GM23338 (cell line): ENCODE data around the gene PARD3. TPM values are rescaled to one million over a fixed set of nuclear protein-coding genes. Genes with fewer than 3 reads are reported as not detected.
A peak's percentile ranks its signal among the peaks of the same experiment; 100 is the strongest.

Experiments used
- ATAC-seq: fragments of 200-7000 bp; cut with Tn5 transposase; 3 replicates; pipeline ENCODE4 v1.9.1; 2020
- DNase-seq: peaks from one replicate; pipeline ENCODE4 v3.0.0-alpha.2; 2015; ENCODE audit warnings: low spot score
- H2AFZ ChIP-seq: fragments of 200-600 bp; sonication (generic); 2 replicates; pipeline ENCODE4 v1.8.0; 2016; ENCODE audit warnings: antibody characterized with exemption, mild to moderate bottlenecking, moderate library complexity
- H3F3A ChIP-seq: fragments of 200-600 bp; sonication (generic); replicated peaks from 2 replicates; pipeline ENCODE4 v1.8.0; 2017; ENCODE audit warnings: antibody characterized with exemption, mixed run types, low read depth
- H3K27ac ChIP-seq: fragments of 200-600 bp; sonication (generic); 2 replicates; pipeline ENCODE4 v1.6.1; 2016; ENCODE audit warnings: low read depth
- H3K27me3 ChIP-seq: fragments of 200-600 bp; sonication (generic); 2 replicates; pipeline ENCODE4 v1.8.0; 2016; ENCODE audit warnings: mild to moderate bottlenecking, mixed run types, moderate library complexity; ENCODE audit not compliant: insufficient read depth
- H3K36me3 ChIP-seq: fragments of 200-600 bp; sonication (generic); 2 replicates; pipeline ENCODE4 v1.8.0; 2016; ENCODE audit warnings: mild to moderate bottlenecking; ENCODE audit not compliant: insufficient read depth
- H3K4me1 ChIP-seq: fragments of 200-600 bp; sonication (generic); 2 replicates; pipeline ENCODE4 v1.8.0; 2016; ENCODE audit warnings: mild to moderate bottlenecking, moderate library complexity; ENCODE audit not compliant: insufficient read depth
- H3K4me2 ChIP-seq: fragments of 200-600 bp; sonication (generic); 2 replicates; pipeline ENCODE4 v1.7.1; 2017; ENCODE audit warnings: mixed run types
- H3K4me3 ChIP-seq: fragments of 200-600 bp; sonication (generic); 2 replicates; pipeline ENCODE4 v1.6.1; 2016; ENCODE audit warnings: mixed run types
- H3K79me2 ChIP-seq: fragments of 200-600 bp; sonication (generic); replicated peaks from 2 replicates; pipeline ENCODE4 v1.8.0; 2017; ENCODE audit warnings: mild to moderate bottlenecking; ENCODE audit not compliant: insufficient read depth
- H3K9me2 ChIP-seq: fragments of 200-600 bp; sonication (generic); 2 replicates; pipeline ENCODE4 v1.8.0; 2017; ENCODE audit not compliant: insufficient read depth
- H4K20me1 ChIP-seq: fragments of 200-600 bp; sonication (generic); replicated peaks from 2 replicates; pipeline ENCODE4 v1.8.0; 2017; ENCODE audit warnings: mild to moderate bottlenecking; ENCODE audit not compliant: insufficient read depth
- H3K27ac Mint-ChIP-seq: 2 replicates; pipeline ENCODE4 v1.8.0; 2020; ENCODE audit warnings: inconsistent platforms, mild to moderate bottlenecking, moderate library complexity, mixed read lengths
- H3K27me3 Mint-ChIP-seq: 3 replicates; pipeline ENCODE4 v1.8.0; 2022; ENCODE audit warnings: low read depth, mild to moderate bottlenecking, moderate library complexity, mixed read lengths, inconsistent platforms; ENCODE audit not compliant: insufficient read depth, poor library complexity
- H3K36me3 Mint-ChIP-seq: 3 replicates; pipeline ENCODE4 v1.8.0; 2021; ENCODE audit warnings: low read depth, mild to moderate bottlenecking, inconsistent platforms, moderate library complexity, mixed read lengths
- H3K4me1 Mint-ChIP-seq: 3 replicates; pipeline ENCODE4 v1.8.0; 2020; ENCODE audit warnings: mild to moderate bottlenecking, inconsistent platforms, mixed read lengths
- H3K4me3 Mint-ChIP-seq: 3 replicates; pipeline ENCODE4 v1.8.0; 2021; ENCODE audit warnings: moderate library complexity, mild to moderate bottlenecking, inconsistent platforms, mixed read lengths
- H3K9me3 Mint-ChIP-seq: 3 replicates; pipeline ENCODE4 v1.8.0; 2020; ENCODE audit warnings: moderate library complexity, mild to moderate bottlenecking, inconsistent platforms, mixed read lengths
- CREB1 ChIP-seq: fragments of 250-450 bp; sonication (Bioruptor Pico); IDR thresholded peaks from 2 replicates; pipeline ENCODE4 v1.5.0; 2020; ENCODE audit warnings: low read depth, mild to moderate bottlenecking, moderate library complexity
- EZH2 ChIP-seq: fragments of 200-600 bp; sonication (generic); IDR thresholded peaks from one replicate; pipeline ENCODE4 v1.8.0; 2017; ENCODE audit warnings: antibody characterized with exemption, mild to moderate bottlenecking, low read depth; ENCODE audit not compliant: unreplicated experiment
- JUNB ChIP-seq: IDR thresholded peaks from one replicate; pipeline ENCODE4 v1.6.1; 2016; ENCODE audit warnings: antibody characterized with exemption; ENCODE audit not compliant: unreplicated experiment
- NANOG ChIP-seq: IDR thresholded peaks from 2 replicates; pipeline ENCODE4 v1.6.1; 2016; ENCODE audit warnings: antibody characterized with exemption, borderline replicate concordance
- POLR2AphosphoS5 ChIP-seq: IDR thresholded peaks from 2 replicates; pipeline ENCODE4 v1.6.1; 2016; ENCODE audit warnings: antibody characterized with exemption, low read depth
- STAT1 ChIP-seq: IDR thresholded peaks from one replicate; pipeline ENCODE4 v1.6.1; 2016; ENCODE audit warnings: antibody characterized with exemption; ENCODE audit not compliant: unreplicated experiment
- polyA plus RNA-seq: library from polyadenylated mRNA; unstranded; fragments of >200 nt; fragmentation: Nextera tagmentation; extraction: Ambion mirVana; gene quantifications from 2 replicates; pipeline ENCODE4 v1.2.1, GENCODE V29; 2016
- total RNA-seq: library from RNA; depleted of rRNA; stranded (reverse); fragments of >200 nt; shearing (Covaris generic); gene quantifications from 2 replicates; pipeline ENCODE4 v1.2.3, GENCODE V29; 2014
- TF ChIP-seq, protein P1 (sequence below): IDR thresholded peaks from 2 replicates; pipeline ENCODE4 v1.6.1; 2016; ENCODE audit warnings: antibody characterized with exemption
- TF ChIP-seq, protein P2 (sequence below): IDR thresholded peaks from one replicate; pipeline ENCODE4 v1.6.1; 2018; ENCODE audit warnings: antibody characterized with exemption; ENCODE audit not compliant: unreplicated experiment
- TF ChIP-seq, protein P3 (sequence below), 2 experiments: fragments of 200-600 bp in 1 of 2; sonication (generic) in 1 of 2; conservative IDR thresholded peaks; 2 replicates each; pipeline versions ENCODE4 v1.5.1 to v1.6.1; 2016 to 2017; ENCODE audit warnings: antibody characterized with exemption in 2 of 2, low read depth in 2 of 2, mild to moderate bottlenecking in 2 of 2, moderate library complexity in 1 of 2

Gene PARD3
- total and polyA plus RNA-seq, 2 experiments from 2014 or later: 30.2 to 51.4 TPM

DNA sequence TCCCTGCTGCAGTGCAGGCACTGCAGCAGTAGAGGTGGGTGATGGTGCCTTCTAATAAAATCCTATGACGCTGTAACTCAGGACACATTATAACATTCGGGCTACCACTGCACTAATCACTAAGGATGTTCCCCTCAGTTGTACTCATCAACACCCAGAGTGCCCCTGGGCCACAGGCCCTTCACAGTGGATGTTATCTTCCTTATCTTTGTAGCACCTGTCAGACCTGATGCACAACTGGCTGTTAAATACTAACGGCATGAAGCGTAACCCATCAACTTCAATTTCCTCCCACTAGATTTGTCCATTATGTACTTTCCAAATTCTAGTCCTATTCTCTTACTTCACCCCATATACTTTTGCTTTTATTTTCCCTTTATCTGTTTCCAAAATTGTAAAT lies 66.3 kb downstream of the PARD3 start (continued):
- TF ChIP-seq JUNB (no peak), NANOG (no peak), POLR2AphosphoS5 (no peak), STAT1 (no peak), CREB1 (CRISPR knock-in tag) (no peak)
- TF ChIP-seq, protein P1, sequence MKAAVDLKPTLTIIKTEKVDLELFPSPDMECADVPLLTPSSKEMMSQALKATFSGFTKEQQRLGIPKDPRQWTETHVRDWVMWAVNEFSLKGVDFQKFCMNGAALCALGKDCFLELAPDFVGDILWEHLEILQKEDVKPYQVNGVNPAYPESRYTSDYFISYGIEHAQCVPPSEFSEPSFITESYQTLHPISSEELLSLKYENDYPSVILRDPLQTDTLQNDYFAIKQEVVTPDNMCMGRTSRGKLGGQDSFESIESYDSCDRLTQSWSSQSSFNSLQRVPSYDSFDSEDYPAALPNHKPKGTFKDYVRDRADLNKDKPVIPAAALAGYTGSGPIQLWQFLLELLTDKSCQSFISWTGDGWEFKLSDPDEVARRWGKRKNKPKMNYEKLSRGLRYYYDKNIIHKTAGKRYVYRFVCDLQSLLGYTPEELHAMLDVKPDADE: no peak
- TF ChIP-seq, protein P2, sequence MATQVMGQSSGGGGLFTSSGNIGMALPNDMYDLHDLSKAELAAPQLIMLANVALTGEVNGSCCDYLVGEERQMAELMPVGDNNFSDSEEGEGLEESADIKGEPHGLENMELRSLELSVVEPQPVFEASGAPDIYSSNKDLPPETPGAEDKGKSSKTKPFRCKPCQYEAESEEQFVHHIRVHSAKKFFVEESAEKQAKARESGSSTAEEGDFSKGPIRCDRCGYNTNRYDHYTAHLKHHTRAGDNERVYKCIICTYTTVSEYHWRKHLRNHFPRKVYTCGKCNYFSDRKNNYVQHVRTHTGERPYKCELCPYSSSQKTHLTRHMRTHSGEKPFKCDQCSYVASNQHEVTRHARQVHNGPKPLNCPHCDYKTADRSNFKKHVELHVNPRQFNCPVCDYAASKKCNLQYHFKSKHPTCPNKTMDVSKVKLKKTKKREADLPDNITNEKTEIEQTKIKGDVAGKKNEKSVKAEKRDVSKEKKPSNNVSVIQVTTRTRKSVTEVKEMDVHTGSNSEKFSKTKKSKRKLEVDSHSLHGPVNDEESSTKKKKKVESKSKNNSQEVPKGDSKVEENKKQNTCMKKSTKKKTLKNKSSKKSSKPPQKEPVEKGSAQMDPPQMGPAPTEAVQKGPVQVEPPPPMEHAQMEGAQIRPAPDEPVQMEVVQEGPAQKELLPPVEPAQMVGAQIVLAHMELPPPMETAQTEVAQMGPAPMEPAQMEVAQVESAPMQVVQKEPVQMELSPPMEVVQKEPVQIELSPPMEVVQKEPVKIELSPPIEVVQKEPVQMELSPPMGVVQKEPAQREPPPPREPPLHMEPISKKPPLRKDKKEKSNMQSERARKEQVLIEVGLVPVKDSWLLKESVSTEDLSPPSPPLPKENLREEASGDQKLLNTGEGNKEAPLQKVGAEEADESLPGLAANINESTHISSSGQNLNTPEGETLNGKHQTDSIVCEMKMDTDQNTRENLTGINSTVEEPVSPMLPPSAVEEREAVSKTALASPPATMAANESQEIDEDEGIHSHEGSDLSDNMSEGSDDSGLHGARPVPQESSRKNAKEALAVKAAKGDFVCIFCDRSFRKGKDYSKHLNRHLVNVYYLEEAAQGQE: no peak

DNA sequence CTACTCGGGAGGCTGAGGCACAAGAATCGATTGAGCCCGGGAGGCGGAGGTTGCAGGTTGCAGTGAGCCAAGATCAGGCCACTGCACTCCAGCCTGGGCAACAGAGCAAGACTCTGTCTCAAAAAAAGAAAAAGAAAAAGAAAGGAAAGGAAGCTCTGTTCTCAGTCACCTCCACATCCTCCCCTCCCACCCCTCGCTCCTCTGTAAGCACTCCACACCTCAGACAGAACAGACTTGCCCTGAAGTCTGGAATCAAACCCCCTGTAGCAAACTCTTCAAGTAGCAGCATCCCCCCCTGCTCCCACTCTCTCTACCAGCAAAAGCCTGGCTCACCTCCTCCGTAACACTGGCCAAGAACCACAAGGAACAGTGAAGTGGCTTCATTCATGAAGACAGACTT lies 66.7 kb downstream of the PARD3 start:
- ATAC-seq (no peak), DNase-seq (no peak)
- Histone ChIP-seq H3K79me2 (peaks cover 99% of the 10 kb centered on the region), H3F3A (no peaks in the 10 kb centered on the region), H3K4me2 (no peak overlapping the region), H3K27ac (peak overlapping the region; percentile 55; the same call in 1 of the 2 replicates), H3K4me3 (no peak overlapping the region), H4K20me1 (peaks cover 26% of the 10 kb centered on the region), H2AFZ (no peak overlapping the region), H3K36me3 (no peaks in the 10 kb centered on the region), H3K9me2 (no peaks in the 10 kb centered on the region), H3K4me1 (peaks cover 17% of the 10 kb centered on the region), H3K27me3 (no peaks in the 10 kb centered on the region)
- H3K36me3 Mint-ChIP-seq: no peaks in the 10 kb centered on the region
- no peaks in the 10 kb centered on the region; the same call in 2 of the 3 replicates for H3K9me3 Mint-ChIP-seq
- peaks cover 27% of the 10 kb centered on the region for H3K4me1 Mint-ChIP-seq
- no peaks in the 10 kb centered on the region for H3K27me3 Mint-ChIP-seq
- 0 out of 2 replicates have a peak overlapping the region, but pooled peaks have one; percentile 33 for H3K27ac Mint-ChIP-seq
- H3K4me3 Mint-ChIP-seq: no peak overlapping the region
- TF ChIP-seq, protein P1: no peak
- TF ChIP-seq, protein P2: no peak
- TF ChIP-seq POLR2AphosphoS5: no peak
- TF ChIP-seq EZH2: no peak
- TF ChIP-seq, protein P3, sequence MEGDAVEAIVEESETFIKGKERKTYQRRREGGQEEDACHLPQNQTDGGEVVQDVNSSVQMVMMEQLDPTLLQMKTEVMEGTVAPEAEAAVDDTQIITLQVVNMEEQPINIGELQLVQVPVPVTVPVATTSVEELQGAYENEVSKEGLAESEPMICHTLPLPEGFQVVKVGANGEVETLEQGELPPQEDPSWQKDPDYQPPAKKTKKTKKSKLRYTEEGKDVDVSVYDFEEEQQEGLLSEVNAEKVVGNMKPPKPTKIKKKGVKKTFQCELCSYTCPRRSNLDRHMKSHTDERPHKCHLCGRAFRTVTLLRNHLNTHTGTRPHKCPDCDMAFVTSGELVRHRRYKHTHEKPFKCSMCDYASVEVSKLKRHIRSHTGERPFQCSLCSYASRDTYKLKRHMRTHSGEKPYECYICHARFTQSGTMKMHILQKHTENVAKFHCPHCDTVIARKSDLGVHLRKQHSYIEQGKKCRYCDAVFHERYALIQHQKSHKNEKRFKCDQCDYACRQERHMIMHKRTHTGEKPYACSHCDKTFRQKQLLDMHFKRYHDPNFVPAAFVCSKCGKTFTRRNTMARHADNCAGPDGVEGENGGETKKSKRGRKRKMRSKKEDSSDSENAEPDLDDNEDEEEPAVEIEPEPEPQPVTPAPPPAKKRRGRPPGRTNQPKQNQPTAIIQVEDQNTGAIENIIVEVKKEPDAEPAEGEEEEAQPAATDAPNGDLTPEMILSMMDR (conservative IDR thresholded peaks at IDR 0.05; ENCODE audit: low read depth in 2 of 2): no peak
